ENCODE data around the gene NDFIP1.

The NDFIP1 gene

DNA sequence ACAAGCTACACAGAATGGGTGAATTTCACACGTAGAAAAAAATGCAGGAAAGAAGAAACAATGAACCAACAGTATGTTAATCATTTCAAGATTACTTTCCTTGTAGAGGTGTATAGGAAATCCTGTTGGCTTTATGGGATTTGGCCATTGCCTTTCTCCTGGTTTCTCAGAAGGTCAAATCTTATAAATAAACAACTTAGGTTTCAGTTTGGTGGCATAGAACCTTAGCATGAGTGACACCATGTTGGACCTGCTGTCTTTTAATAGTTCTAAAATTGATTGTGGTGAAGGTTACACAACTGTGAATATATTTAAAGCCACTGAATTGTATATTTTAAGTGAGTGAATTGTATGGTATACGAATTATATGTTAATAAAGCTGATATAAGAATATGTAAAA lies 16.7 kb upstream of the NDFIP1 start:
- no peak for DNase-seq (ENCODE audit: low spot score)

DNA sequence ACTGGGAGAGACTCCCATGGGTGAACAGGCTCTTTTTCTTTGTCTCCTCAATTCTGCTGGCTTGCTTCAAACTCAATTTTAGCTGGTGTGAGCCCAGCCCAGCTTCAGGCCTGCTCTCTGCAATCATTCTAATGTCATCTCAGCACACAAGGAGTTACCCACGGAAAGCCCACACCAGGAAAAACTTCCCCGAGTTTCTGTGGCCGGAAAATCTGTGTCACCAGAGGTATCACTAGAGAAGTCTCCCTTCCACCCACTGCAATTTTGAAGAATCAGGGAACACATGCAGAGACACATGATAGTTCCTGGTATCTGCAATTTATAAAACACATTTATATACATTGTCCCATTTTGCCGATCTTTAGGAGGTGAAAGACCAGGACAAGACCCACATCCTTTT lies 13.5 kb upstream of the NDFIP1 start:
- DNase-seq (ENCODE audit: low spot score), result no peak

DNA sequence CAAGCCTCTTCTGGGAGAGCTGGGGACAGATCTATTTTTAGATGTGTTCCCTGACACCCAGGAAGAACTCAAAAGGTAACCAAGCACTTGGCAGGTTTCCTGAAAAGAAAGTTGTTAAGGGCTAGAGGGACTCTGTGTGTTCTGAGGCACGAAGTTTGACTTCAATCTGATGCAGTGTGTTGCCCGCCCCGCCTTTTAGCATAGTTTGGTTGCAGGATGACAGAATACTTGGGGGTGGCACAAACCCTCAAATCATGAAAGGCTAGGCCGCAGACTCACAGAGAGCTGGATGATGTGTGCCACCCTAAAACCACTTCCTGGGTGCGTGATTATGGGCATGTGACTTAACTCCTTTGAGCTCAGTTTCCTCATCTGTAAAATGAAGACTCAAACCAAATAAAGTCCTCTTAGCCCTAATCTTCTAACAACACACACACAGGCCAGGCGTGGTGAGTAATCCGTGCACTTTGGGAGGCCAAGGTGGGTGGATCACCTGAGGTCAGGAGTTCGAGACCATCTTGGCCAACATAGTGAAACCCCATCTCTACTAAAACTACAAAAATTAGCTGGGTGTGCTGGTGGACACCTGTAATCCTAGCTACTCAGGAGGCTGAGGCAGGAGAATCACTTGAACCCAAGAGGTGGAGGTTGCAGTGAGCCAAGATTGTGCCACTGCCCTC lies 12.8 kb upstream of the NDFIP1 start:
- DNase-seq (ENCODE audit: low spot score), result no peak

DNA sequence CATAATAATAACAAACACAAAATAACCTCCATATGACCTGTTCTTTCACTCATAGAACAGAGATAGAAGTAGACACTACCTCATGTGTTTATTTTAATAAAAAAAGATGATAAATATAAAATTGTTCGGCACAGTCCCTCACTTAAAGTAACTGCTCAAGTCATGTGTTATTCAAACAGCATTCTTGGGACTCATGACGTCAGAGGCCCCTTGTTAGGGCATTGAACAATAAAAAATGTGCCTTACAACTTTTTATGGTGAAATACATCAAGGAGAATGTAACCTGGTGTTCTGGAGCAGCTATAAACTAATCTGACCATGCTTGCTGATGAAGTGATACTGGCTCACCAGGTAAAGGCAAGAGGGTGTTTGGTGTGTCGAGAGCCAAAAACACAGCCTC lies 12.2 kb upstream of the NDFIP1 start:
- DNase-seq (ENCODE audit: low spot score), result no peak

DNA sequence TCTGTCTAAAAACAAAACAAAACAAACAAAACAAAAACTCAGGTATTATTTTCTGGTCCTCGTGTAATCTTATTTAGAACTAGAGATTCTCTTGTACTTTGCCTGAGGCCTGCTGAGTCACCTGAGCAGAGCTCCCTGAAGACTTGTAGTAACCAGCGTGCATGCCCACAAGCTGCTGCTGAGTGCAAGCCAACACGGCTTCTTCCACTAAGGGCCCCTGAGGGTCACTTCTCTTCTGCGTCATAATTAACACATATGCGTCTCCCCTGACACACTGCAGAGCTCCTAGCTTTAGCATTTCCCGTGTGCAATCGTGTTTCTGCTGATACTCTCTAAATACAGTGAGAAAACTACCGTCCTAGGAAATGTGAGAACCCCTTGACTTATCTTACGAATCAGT lies 10.9 kb upstream of the NDFIP1 start:
- no peak for DNase-seq (ENCODE audit: low spot score)

DNA sequence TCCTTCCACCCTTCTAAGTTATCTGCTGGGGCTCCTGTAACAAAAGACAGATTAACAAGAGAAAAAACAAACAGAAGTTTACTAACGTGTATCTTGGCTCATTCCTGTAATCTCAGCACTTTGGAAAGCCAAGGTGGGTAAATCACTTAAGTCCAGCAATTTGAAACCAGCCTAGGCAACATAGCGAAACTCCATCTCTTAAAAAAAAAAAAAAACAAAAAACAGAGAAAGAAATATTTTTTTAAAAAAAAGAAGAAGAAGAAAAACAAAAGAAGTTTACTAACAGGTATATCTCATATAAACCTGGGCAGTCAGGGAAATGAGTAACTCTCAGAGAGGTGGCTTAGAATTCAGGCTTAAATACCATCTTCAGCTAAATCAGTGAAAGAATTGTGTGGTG lies 10.3 kb upstream of the NDFIP1 start:
- no peak for DNase-seq (ENCODE audit: low spot score)

DNA sequence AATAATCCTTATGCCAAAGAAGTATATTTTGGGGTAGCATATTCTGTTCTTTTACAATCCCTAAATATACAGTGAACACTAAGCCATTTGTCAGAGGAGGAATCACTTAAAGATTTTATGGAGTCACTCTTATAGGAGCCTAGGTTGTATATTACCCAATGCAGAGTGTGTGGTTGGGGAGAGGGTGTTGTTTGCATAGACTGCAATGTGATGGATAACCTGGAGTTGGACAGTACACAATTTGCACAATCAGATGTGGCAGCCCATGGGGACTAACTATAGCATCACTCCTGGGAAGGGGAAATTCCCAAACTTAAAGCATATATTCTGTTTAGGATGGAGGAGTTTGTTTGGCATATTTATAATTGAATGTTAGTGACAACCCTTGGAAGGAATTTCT lies 9.6 kb upstream of the NDFIP1 start:
- DNase-seq (ENCODE audit: low spot score), result no peak

DNA sequence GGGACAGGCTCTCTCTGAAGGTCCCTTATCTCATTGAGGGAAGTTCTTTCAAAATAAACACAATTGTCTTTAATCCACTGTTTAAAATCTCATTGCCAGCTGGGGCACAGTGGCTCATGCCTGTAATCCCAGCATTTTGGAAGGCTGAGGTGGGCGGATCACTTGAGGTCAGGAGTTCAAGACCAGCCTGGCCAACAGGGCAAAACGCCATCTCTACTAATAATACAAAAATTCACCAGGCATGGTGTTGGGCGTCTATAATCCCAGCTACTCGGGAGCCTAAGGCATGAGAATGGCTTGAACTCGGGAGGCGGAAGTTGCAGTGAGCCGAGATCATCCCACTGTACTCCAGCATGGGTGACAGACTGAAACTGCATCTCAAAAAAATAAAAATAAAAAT lies 8.3 kb upstream of the NDFIP1 start:
- no peak for DNase-seq (ENCODE audit: low spot score)

DNA sequence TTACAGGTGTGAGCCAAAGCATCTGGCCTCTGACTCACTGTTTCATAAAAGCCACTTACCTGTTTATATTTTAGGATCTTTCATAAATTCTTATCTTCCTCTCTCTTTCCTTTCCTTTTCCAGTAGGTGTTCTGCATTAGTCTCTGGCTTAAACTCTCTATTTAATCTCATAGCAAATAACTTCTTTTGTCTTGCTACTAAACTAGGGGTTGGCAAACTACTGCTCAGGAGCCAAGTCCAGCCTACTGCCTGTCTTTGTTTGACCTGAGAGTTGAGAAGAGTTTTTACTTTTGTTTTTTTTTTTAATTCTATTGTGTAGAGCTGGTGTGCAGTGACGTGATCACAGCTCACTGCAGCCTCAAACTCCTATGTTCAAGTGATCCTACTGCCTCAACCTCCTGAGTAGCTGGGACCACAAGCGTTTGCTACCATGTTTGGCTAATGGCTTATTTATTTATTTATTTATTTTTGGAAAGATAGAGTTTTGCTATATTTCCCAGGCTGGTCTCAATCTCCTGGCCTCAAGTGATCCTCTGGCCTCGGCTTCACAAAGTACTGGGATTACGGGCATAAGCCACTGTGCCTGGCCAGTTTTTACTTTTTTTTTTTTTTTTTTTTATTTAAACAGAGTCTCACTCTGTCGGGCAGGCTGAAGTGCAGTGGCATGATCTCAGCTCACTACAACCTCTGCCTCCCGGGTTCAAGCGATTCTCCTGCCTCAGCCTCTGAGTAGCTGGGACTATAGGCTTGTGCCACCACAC lies 5.4 kb upstream of the NDFIP1 start:
- no peak for DNase-seq (ENCODE audit: low spot score)

DNA sequence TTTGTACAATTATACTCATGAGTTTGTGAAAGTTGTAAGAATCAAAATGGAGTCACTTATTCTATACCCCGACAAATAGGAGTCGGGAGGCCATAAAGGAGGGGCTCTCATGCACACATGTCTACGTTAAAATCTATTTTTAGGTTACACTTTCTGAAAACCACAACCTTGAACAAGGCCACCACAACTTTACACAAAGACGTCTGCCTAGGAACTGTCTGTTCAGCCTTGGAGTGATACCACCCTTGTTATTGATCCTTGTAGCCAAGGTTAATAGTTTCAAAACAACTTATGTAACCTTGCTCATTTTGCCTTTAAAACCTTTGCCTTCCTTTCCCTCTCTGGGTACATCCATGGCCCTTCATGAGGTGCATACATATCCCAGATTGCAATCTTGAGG lies 4.1 kb upstream of the NDFIP1 start:
- no peak for DNase-seq (ENCODE audit: low spot score)

DNA sequence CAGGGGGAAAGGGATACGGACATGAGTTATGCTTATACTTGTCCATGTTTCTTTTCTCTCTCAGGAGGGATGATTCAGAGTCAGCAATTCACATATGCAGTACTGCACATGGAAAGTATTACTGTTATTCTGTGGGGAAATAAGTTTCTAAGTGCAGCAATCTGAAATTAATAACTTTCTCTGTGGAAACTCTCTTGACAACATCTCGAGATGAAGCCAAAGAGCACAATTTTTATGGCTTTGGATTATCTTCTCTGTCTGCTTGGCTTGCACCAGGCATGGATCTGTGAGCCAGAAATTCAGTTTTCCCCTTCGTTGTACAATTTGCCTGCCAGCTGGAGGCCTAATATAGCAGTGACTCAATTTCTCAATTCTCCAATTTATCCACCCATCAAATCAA lies 2.5 kb upstream of the NDFIP1 start:
- peak; percentile 71 for DNase-seq (ENCODE audit: low spot score)

DNA sequence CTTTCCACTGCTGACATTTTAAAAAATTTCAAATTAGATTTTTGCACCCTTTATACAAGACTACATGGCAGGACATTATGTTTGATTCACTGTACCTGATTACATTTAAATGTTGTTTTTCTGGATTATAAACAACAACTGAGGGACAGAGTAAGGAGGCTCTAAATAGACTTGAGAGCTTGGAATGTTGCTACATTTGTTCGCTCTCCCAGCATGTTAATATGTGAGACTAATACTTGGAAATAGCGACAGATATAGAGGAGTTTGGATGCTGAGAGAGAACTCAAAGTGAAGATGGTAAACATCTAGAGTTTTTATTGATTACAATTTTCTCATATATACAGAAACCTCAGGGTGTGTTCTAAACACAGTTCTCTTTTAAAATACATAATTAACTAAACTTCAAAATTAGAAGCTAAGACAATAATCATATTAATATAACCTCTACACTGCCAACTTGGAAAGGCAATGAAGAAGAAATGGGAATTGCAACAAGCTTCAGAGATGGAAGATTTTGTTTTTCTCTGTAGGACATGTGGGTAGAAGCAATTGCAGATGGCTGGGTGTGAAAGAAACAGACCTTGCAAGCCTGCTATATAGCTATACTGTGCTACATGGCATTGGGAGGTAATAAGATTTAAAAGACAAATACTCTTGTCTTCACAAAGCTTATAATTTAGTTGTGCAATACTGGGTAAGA lies 1.4 kb upstream of the NDFIP1 start:
- DNase-seq (ENCODE audit: low spot score), result no peak

DNA sequence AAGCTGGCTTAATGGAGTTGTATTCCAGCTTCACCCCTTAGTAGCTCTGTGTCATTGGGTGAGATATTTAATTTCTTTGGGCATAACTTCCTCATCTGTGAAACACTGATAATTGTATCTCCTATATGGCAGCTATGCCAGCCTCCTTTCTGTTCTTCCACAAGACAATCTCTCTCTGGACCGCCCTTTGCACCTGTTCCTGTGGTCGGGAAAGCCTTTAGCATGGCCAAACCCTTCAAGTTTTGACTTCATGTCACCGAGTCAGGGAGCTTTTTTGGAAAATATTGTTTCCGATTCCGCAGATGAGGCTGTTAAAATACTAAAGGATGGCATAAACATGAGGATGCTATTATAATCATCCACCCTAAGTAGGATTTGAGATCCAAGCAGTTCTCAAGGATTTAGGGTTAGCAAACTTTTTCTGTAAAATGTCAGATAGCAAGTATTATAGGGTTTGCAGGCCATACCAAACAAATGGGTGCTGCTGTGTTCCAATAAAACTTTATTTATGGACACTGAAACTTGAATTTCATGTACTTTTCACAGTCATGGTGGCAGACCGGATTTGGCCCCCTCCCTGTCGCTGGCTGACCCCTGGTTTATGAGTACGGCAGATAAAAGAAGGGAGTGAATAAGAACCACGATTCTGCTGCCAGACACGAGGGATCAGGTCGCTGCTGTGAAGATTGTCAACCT lies 695 bp upstream of the NDFIP1 start:
- no peak for DNase-seq (ENCODE audit: low spot score)

DNA sequence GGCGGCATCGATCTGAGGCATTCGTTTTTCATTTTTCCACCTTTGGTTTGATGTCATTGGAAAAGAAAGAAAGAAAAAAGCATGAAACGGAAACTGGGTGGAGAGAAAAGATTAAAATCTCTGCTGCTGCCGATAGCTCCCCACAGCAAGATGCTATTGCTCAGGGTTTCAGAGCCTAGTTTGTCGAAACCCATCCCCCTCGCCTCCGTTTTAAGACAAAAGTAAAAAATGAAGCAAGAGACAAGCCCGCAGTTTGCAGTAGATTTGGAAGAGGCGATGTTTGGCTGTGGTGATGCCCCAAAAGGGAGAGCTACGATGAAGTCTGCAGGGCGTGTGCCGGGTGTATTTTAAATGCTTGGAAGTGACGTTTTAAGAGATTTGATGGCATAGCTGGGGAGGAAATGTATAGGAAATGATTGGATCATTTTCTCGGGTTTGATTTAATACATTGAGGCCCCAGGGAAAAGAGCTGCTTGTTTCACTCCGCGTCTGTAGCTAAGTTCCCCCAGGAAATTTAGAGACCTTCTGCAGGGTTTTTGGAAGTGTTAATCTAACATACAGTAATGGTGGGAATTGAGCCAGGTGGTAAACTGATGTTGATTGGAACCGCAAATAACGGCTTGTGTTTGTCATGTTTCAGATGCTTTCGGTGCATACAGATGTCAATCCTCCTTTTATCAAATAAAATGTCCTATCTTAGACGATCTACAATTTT lies 909 bp downstream of the NDFIP1 start:
- DNase-seq (ENCODE audit: low spot score), result peak; percentile 36

DNA sequence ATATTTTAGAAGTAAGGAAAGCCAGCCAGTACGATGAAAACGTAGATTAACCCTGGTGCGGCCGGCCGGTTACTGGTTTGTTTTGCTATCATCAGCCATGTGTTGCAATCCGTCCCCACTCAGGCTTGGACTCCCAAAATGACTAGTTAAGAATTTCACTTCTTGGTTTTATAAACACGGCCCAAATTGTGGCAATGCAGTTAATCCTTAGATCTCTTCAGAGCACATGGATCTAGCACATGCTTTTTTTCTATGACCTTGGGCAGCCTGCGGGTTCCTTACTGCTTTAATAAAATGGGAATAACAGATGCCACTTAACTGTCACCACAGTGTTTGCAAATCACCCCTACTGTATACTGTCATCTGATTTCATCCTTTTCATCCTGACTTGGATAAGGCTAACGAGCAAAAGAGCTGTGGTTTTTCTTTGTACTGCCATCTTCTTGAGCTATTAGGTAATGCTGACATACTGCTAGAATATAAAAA lies 1.5 kb downstream of the NDFIP1 start:
- peak; percentile 43 for DNase-seq (ENCODE audit: low spot score)

DNA sequence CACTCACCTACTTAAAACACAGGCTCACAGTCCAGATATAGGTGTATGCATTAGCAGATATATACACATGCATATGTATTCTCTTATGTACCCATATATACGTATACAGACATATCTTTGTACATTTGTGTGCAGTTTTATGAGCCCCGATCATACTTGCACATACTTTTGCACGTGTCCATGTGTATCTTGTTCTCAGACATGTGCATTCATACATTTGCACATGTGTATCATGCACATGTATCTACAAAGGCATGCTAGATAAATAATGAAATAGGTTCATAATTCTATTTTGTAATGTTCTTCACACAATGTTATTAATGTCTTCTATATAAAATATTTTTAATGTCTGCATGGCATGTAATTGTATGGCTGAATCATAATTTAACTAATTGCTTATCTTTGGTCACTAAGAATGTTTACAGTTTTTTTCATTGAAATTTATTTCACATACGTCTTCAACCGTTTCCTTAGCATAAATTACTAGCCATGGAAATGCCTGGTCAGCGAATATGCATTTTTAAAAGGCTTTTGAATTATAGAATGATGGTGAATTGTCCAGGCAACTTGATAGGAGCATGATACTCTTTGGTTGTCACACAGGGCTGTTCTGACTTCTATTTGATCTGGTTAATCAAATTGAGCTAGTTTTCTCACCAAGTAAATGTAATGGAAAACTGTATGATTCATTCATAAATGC lies 2.6 kb downstream of the NDFIP1 start:
- DNase-seq (ENCODE audit: low spot score), result no peak

DNA sequence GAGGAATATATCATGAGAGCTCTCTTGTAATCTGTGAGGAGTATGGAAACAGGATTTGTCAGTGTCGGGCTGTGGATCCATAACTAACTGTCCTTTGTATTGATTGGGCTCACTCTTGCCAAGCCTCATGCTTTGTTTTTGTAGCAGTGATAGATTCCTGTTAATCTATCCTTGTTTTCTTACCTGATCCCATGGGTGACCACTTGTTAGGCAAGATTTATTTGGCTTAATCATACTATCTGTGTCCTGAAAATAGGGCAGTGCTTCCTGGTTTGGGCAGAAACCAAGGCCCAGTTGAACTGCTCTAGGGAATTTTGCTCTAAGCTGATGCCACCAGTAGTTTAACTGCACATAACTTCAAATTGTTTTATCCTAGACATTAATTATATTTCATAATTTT lies 6.1 kb downstream of the NDFIP1 start:
- DNase-seq (ENCODE audit: low spot score), result no peak

DNA sequence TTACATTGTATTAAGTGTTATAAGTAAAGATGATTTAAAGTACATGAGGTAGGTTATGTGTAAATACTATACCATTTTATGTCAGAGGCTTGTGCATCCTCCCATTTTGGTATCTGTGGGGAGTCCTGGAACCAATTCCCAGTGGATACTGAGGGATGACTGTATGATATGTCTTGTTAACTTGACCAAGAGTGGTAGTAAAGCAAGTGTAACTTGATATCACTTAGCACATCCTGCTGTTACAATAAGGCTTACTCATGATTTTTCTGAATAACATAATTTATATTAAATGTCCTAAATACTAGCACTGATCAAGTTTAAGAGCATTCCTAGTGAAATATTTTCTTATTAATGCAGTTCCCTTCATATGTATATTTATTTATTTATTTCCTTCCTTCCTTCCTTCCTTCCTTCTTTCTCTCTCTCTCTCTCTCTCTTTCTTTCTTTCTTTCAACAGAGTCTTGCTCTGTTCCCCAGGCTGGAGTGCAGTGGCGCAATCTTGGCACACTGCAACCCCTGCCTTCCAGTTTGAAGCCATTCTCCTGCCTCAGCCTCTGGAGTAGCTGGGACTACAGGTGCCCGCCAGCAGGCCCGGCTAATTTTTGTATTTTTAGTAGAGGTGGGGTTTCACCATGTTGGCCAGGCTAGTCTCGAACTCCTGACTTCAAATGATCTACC lies 7.5 kb downstream of the NDFIP1 start:
- peak; percentile 25 for DNase-seq (ENCODE audit: low spot score)

DNA sequence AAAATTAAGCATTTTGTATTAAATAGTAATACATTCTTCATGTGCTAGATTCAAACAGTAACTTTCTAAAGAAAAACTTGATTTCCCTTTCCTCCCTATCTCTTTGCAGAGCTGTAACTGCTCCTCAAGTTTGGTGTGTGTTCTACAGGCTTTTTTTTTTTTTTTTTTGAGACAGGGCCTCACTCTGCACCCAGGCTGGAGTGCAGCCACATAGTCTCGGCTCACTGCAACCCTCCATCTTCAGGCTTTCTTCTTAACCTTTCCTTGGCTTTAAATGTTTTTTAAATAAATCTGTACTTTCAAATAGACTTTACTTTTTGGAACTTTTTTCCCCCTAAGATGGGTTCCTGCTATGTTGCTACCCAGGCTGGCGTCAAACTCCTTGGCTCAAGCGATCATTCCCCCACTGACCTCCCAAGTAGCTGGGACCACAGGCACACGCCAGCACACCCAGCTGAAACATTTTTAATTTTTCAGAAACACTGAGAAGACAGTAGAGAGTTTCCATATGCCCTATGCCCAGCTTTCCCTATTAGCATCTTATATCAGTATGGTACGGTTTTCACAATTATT lies 9.1 kb downstream of the NDFIP1 start:
- DNase-seq (ENCODE audit: low spot score), result no peak

DNA sequence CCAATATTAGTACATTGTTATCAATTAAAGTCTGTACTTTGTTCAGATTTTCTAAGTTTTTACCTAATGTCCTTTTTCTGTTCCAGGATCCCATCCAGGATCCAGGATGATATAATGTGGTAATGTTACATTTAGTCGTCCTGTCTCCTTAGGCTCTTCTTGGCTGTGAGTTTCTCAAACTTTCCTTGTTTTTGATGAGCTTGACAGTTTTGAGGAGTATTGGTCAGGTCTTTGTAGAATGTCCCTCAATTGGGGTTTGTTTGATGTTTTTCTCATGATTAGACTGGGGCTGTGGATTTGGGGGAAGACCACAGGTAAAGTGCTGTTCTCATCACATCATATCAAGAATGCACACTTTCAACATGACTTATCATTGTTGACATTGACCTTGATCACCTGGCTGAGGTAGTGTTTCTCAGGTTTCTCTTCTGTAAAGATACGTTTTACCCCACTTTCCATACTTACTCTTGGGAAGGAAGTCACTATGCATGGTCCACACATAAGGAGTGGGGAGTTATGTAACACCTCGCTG lies 9.6 kb downstream of the NDFIP1 start:
- DNase-seq (ENCODE audit: low spot score), result no peak
